Esophagus muscularis mucosa (tissue), 4 donors: ENCODE results near the gene NEK9. TPM values are rescaled to one million over a fixed set of nuclear protein-coding genes. Genes with fewer than 3 reads are reported as not detected.

Source experiments
- DNase-seq: peaks from one replicate; pipeline ENCODE4 v3.0.0-alpha.2; 2017; ENCODE audit errors: extremely low spot score
- H3K27ac ChIP-seq, 4 donors: fragments of 200-600 bp; sonication (generic); replicated peaks in 1 of 4; 1 replicate in 3 of 4; 2 replicates in 1 of 4; pipeline ENCODE4 v1.5.1; 2016 to 2019; ENCODE audit warnings: mild to moderate bottlenecking in 1 of 4
- H3K27me3 ChIP-seq, 4 donors: fragments of 200-600 bp; sonication (generic); one replicate each; pipeline versions ENCODE4 v1.5.1 to v1.6.0; 2016 to 2019
- H3K36me3 ChIP-seq, 4 donors: fragments of 200-600 bp; sonication (generic); one replicate each; pipeline ENCODE4 v1.5.1; 2016 to 2019
- H3K4me1 ChIP-seq, 4 donors: fragments of 200-600 bp; sonication (generic); one replicate each; pipeline ENCODE4 v1.5.1; 2016 to 2019
- H3K4me3 ChIP-seq, 4 donors: fragments of 200-600 bp; sonication (generic); 1 replicate in 2 of 4; 2 replicates in 2 of 4; pipeline ENCODE4 v1.5.1; 2016 to 2019; ENCODE audit warnings: mild to moderate bottlenecking in 4 of 4, moderate library complexity in 1 of 4
- H3K9me3 ChIP-seq, 4 donors: fragments of 200-600 bp; sonication (generic); 1 replicate in 3 of 4; 2 replicates in 1 of 4; pipeline ENCODE4 v1.5.1; 2016 to 2019
- POLR2A ChIP-seq: fragments of 450-650 bp; IDR thresholded peaks from one replicate; pipeline ENCODE4 v1.6.1; 2017; ENCODE audit warnings: antibody characterized with exemption, moderate library complexity, mild to moderate bottlenecking, low read depth
- WGBS: methylation state at CpG from one replicate; pipeline ENCODE4 v1.1.5; 2018; 5-methylcytosine and 5-hydroxymethylcytosine counted together
- intact Hi-C: fragments of 100-400 bp; cut with DNase I; formaldehyde crosslinking; loops from one replicate; pipeline ENCODE4 v1.15.1; 2023
- small RNA-seq, 3 donors: library from RNA; depleted of rRNA; stranded (forward); fragments of <200 nt; gene quantifications; one replicate each; pipeline ENCODE3, GENCODE V24; 2016
- total RNA-seq, 4 donors: library from RNA; depleted of rRNA; stranded (reverse); fragments of >200 nt; gene quantifications; one replicate each; pipeline versions ENCODE4 v1.1.0 to v1.2.1, GENCODE V29; 2016

The NEK9 gene
- total RNA-seq, 4 donors from 2014 or later = 52.3 to 111 (median 79.0) TPM

DNA sequence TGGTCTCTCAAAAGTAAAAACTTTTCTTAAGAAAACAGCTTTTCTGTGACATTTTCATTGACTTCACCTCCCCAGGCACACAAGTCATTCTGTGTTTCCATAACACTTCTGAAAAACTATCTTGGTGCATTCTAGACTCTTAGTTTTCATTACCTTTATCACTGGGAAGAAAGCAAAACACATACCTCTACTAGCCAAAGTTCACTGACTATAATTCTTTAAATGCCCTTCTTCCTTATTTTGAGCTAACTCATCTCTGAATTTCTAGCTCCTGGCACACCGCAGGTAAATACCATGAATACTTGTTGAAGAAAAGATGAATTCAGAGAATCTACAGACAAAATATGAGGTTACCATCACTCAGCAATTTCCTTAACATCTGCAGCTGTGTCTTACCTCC, 96.7 kb downstream of the NEK9 start:
- DNase-seq = no peak
- peaks cover 17 to 85% (median 70%) of the 10 kb centered on the region in 4 donors for H3K36me3 ChIP-seq
- no peak overlapping the region for H3K27ac ChIP-seq
- no peak for TF ChIP-seq POLR2A
- no peak overlapping the region for H3K4me3 ChIP-seq
- H3K27me3 ChIP-seq = no peaks in the 10 kb centered on the region
- intact Hi-C loops = no loop called here
- WGBS = 0% methylated on average over 1 of the region's 1 CpG
- no peaks in the 10 kb centered on the region for H3K4me1 ChIP-seq
- no peaks in the 10 kb centered on the region for H3K9me3 ChIP-seq

Small RNA genes lying within 50 kb of the gene (small RNA-seq; reads per million reads assigned to genes)
- gene HIF1AP1 = 0 reads per million in 3 donors

Other genes starting within 250 kb of the NEK9 start
- gene DLST, start 245.1 kb downstream of the NEK9 start, total RNA-seq = 10 to 100 TPM; 72.7 to 96.2 (median 88.5) TPM
- gene RPS6KL1, start 203.8 kb downstream of the NEK9 start, total RNA-seq = 1 to 10 TPM; 5.3 to 9.7 (median 7.7) TPM
- 10 to 100 TPM; 16.7 to 69.6 (median 18.4) TPM for gene PGF, start 171.5 kb downstream of the NEK9 start, total RNA-seq
- gene EIF2B2, start 124.1 kb downstream of the NEK9 start, total RNA-seq = 10 to 100 TPM; 23.3 to 58.0 (median 45.9) TPM
- gene MLH3, start 75.6 kb downstream of the NEK9 start, total RNA-seq = 10 to 100 TPM; 24.5 to 40.7 (median 32.9) TPM
- gene ACYP1, start 63.0 kb downstream of the NEK9 start, total RNA-seq = 10 to 100 TPM in 3 of 4 donors, 1 to 10 TPM in 1; 9.1 to 20.3 (median 16.9) TPM
- 1 to 10 TPM; 4.3 to 7.1 (median 5.9) TPM for gene ZC2HC1C, start 57.4 kb downstream of the NEK9 start, total RNA-seq
- gene TMED10, start 49.6 kb upstream of the NEK9 start, total RNA-seq = 100 to 1,000 TPM; 115 to 164 (median 129) TPM
- 100 to 1,000 TPM in 2 of 4 donors, 10 to 100 TPM in 2; 68.6 to 695 (median 143) TPM for gene FOS, start 151.8 kb upstream of the NEK9 start, total RNA-seq